Omental fat pad (tissue), 4 donors: Measurements from ENCODE around the gene GATA2. TPM values are rescaled to one million over a fixed set of nuclear protein-coding genes. Genes with fewer than 3 reads are reported as not detected.

Experiments used
- ATAC-seq: fragments of 150-250 bp; one replicate; pipeline ENCODE4 v1.9.1; 2016; ENCODE audit warnings: mild to moderate bottlenecking, moderate library complexity; ENCODE audit not compliant: low FRiP score
- DNase-seq: peaks from one replicate; pipeline ENCODE4 v3.0.0-alpha.2; 2019; ENCODE audit warnings: low spot score
- total RNA-seq, 4 donors: library from RNA; depleted of rRNA; stranded (reverse); fragments of >200 nt; gene quantifications; one replicate each; pipeline ENCODE4 v1.1.0, GENCODE V29; 2016
- TF ChIP-seq, protein P1 (sequence below), 3 donors: fragments of 450-650 bp; IDR thresholded peaks; one replicate each; pipeline ENCODE4 v1.5.1; 2016 to 2017; ENCODE audit warnings: antibody characterized with exemption in 3 of 3, mild to moderate bottlenecking in 3 of 3, moderate library complexity in 2 of 3

GATA2 gene
- total RNA-seq, 4 donors from 2014 or later = 4.2 to 32.5 (median 9.0) TPM

DNA sequence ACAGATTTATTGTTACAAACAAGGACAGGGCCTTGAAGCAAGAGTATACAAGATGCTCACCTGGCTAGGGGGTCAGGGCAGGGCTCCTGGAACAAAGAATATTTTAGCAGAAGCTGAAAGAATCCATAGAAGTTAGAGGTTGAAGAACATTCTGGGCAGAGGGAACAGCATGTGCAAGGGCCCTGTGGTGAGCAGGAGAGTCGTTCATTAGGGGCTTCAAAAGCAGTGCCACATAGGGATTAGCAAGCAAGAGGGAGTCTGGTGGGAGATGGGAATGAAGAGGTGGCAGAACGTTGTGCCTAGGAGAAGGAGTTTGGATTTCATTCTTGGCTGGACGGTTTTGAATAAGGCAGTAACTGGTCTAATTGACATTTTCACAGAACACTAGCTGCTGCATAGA, 49.2 kb downstream of the GATA2 start:
- TF ChIP-seq, protein P1, sequence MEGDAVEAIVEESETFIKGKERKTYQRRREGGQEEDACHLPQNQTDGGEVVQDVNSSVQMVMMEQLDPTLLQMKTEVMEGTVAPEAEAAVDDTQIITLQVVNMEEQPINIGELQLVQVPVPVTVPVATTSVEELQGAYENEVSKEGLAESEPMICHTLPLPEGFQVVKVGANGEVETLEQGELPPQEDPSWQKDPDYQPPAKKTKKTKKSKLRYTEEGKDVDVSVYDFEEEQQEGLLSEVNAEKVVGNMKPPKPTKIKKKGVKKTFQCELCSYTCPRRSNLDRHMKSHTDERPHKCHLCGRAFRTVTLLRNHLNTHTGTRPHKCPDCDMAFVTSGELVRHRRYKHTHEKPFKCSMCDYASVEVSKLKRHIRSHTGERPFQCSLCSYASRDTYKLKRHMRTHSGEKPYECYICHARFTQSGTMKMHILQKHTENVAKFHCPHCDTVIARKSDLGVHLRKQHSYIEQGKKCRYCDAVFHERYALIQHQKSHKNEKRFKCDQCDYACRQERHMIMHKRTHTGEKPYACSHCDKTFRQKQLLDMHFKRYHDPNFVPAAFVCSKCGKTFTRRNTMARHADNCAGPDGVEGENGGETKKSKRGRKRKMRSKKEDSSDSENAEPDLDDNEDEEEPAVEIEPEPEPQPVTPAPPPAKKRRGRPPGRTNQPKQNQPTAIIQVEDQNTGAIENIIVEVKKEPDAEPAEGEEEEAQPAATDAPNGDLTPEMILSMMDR (IDR thresholded peaks at IDR 0.05) = no peak
- ATAC-seq (no peak), DNase-seq (no peak)

DNA sequence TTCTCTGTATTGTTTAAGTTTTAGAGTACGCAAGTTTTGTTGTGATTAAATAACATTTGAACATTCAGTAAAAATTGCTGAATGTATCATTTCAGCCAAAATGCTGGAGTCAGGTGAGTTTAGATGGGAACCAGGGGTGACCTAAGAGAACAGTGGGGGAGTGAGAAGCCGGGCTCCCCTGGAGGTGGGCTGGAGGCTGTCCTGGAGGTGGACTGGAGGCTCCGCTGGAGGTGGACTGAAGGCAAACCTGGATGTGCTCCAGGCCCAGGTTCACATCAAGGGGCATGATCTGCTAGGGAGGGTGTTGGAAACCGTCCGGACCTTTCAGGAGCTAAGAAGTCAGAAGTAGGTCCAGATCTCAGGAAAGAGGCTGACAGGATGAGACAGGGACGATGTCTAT, 50.1 kb downstream of the GATA2 start:
- TF ChIP-seq, protein P1 (IDR thresholded peaks at IDR 0.05) = no peak
- ATAC-seq (no peak), DNase-seq (no peak)

DNA sequence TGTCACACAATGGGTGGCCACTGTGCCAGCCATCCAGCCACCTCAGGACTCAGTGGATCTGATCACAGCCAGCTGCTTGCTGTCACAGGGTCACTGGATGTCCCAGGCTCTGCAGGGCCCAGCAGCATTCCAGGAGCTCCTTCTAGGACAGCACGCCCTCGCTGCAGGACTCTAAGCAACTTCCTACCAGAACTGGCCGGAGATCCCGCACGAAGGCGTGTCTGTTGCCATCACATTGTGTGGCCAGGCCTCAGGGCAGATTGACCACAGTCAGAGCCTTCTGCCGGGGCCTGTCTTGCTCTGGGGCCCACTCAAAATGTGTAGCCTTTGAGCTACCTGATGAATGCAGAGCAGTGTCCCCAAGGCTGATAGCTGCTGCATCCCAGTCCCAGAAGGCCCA, 50.9 kb downstream of the GATA2 start:
- TF ChIP-seq, protein P1 (IDR thresholded peaks at IDR 0.05) = no peak
- DNase-seq (no peak), ATAC-seq (no peak)

DNA sequence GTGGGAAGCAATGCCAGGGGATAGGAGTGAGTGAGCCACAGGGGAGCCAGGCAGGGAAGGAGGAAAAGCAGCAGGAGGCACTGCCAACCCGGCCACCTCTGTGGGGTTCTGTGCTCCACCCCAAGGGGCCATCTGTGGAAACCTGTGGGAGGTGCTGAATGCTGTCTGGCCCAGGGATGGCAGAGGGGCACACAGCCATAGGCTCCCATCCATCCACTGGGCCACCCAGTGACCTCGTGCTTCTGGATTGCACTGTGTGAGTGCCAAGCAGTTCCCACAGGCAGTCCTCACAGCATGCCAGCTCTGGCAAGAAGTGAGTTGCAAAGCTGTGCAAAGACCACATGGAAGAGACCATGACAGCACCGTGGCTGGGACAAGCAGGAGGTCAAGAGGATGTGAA, 53.8 kb downstream of the GATA2 start:
- TF ChIP-seq, protein P1 (IDR thresholded peaks at IDR 0.05) = no peak
- peak; percentile 29 for ATAC-seq
- no peak for DNase-seq

DNA sequence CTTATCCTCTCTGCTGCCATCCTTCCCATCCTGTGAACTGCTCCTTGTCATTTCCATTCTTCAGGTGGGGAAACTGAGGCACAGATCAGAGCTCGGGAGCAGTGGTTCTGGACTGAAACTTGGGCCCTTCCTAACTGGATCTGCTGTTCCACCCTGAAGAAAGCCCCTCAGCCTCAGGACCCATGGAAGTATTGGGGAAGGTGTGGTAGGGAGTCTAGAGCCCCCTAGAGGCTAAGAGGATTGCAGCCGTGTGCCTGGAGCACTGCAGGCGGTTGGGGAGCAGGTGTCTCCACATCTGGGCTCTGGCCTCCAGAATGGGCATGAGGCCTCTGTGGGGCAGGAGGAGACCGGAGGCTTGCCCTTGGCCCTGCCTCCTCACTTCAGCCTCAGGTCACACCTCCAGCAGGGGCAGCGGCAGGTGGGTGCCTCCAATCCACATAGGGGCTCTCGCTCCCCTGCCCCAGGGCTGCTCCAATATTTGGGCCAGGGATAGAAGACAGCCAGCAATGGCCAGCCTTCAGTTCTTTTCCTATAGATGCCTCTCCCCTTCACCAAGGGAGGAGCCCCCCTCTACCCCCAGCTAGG, 54.4 kb downstream of the GATA2 start:
- ATAC-seq = no peak
- TF ChIP-seq, protein P1 (IDR thresholded peaks at IDR 0.05) = no peak
- DNase-seq = no peak

DNA sequence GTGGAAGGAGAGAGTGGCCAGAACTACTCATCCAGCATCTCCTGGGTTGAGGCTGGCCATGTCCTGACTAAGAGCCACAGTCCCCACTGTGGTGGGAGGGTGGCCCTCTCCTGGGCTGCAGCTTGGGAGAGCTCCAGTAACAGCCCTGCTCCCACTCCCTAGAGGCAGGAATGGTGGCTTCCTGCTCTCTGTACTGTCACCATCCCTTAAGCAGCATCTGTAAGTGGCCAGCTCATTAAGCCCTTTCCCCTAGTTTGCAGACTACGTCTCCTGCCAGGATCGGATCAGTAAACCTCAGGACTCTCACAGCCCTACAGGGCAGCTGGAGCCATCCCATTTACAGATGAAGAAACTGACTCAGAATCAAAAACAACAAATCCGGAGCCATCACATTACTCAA, 56.8 kb downstream of the GATA2 start:
- TF ChIP-seq, protein P1 (IDR thresholded peaks at IDR 0.05) = no peak
- DNase-seq (no peak), ATAC-seq (no peak)

DNA sequence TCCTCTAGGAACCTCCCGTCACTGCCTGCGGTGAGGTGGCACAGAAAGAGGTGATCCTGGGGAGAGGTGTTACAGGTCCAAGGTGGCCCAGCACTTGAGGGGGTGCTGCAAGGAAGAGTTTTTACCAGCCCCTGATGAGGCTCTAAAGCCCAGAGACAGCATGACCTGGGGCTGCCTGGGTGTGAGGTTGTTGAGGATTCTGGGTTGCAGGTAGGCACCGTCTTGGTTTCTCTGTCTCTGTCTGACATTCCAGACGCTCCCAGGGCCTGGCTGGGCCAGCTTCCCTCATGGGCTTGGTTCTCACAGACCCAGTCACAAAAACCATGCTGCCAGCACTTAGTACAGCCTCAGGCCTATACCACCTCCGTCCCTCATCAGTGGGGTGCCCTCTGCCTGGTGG, 57.4 kb downstream of the GATA2 start:
- DNase-seq (no peak), ATAC-seq (no peak)
- TF ChIP-seq, protein P1 (IDR thresholded peaks at IDR 0.05) = no peak
